Measurements from ENCODE around the gene ANKRD18B. TPM values are rescaled to one million over a fixed set of nuclear protein-coding genes. Genes with fewer than 3 reads are reported as not detected.
"Not testable (repeated sequence)": the region's sequence is repeated elsewhere in the genome, so short reads cannot be mapped to it uniquely, and the experiment has no call there.

Gene ANKRD18B
- total RNA-seq, 1 donor from 2014 or later: not detected

- H3K4me3 ChIP-seq; H3K4me1 ChIP-seq; intact Hi-C loops (cut with micrococcal nuclease); H3K27me3 ChIP-seq (ENCODE audit: low read depth); H3K27ac ChIP-seq (replicated peaks); DNase-seq; H3K9me3 ChIP-seq (replicated peaks); H3K36me3 ChIP-seq: not testable (repeated sequence)
Observed at GRCh38 chr9:33600911-33601310, 76.9 kb downstream of the ANKRD18B start.

DNA sequence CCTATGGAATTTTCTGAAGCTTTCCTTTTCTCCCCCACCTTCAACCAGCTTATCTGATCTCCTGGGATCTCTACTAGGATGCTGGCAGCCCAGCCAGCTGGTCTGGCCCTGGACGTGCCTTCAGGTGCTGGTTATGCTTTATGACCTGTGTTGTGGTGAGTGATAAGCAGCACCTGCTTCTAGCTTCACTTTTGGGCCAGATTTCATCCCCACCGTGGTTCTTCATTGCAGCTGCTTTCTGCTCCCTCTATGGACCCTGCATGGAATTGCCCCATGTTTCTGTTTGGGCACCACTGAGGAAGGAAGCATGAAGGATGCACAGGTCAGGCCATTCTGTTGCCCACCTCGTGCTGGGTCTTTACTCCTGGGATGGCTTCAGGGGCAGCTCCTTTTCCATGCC, 80.2 kb downstream of the ANKRD18B start:
- H3K27ac ChIP-seq (replicated peaks); H3K4me3 ChIP-seq; H3K9me3 ChIP-seq (replicated peaks); DNase-seq; H3K36me3 ChIP-seq; intact Hi-C loops (cut with micrococcal nuclease); H3K4me1 ChIP-seq; H3K27me3 ChIP-seq (ENCODE audit: low read depth): not testable (repeated sequence)
- TF ChIP-seq, protein P1, sequence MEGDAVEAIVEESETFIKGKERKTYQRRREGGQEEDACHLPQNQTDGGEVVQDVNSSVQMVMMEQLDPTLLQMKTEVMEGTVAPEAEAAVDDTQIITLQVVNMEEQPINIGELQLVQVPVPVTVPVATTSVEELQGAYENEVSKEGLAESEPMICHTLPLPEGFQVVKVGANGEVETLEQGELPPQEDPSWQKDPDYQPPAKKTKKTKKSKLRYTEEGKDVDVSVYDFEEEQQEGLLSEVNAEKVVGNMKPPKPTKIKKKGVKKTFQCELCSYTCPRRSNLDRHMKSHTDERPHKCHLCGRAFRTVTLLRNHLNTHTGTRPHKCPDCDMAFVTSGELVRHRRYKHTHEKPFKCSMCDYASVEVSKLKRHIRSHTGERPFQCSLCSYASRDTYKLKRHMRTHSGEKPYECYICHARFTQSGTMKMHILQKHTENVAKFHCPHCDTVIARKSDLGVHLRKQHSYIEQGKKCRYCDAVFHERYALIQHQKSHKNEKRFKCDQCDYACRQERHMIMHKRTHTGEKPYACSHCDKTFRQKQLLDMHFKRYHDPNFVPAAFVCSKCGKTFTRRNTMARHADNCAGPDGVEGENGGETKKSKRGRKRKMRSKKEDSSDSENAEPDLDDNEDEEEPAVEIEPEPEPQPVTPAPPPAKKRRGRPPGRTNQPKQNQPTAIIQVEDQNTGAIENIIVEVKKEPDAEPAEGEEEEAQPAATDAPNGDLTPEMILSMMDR (IDR thresholded peaks at IDR 0.05; ENCODE audit: borderline replicate concordance): peak; percentile 14

GRCh38 chr9:33604936-33605335, 80.9 kb downstream of the ANKRD18B start:
- H3K4me1 ChIP-seq; DNase-seq; H3K9me3 ChIP-seq (replicated peaks); H3K36me3 ChIP-seq; H3K4me3 ChIP-seq; intact Hi-C loops (cut with micrococcal nuclease); H3K27me3 ChIP-seq (ENCODE audit: low read depth); H3K27ac ChIP-seq (replicated peaks): not testable (repeated sequence)

- Histone ChIP-seq H3K4me3 (no peak overlapping the region), H3K27me3 (ENCODE audit: low read depth) (peaks cover 6% of the 10 kb centered on the region), H3K36me3 (no peaks in the 10 kb centered on the region), H3K9me3 (replicated peaks) (no peaks in the 10 kb centered on the region), H3K27ac (replicated peaks) (no peak overlapping the region), H3K4me1 (no peaks in the 10 kb centered on the region)
- TF ChIP-seq, protein P1 (IDR thresholded peaks at IDR 0.05; ENCODE audit: borderline replicate concordance): no peak
- intact Hi-C loops (cut with micrococcal nuclease): no loop called here
- DNase-seq: no peak
Observed at GRCh38 chr9:33611358-33611757, 87.3 kb downstream of the ANKRD18B start.

GRCh38 chr9:33612410-33612809, 88.4 kb downstream of the ANKRD18B start:
- intact Hi-C loops (cut with micrococcal nuclease); H3K27ac ChIP-seq (replicated peaks); H3K9me3 ChIP-seq (replicated peaks); H3K27me3 ChIP-seq (ENCODE audit: low read depth); DNase-seq; H3K4me1 ChIP-seq; H3K36me3 ChIP-seq; H3K4me3 ChIP-seq: not testable (repeated sequence)

- intact Hi-C loops (cut with micrococcal nuclease): no loop called here
- TF ChIP-seq, protein P1 (IDR thresholded peaks at IDR 0.05; ENCODE audit: borderline replicate concordance): no peak
Observed at GRCh38 chr9:33614001-33614687, 90.1 kb downstream of the ANKRD18B start.

GRCh38 chr9:33618370-33618769, 94.3 kb downstream of the ANKRD18B start:
- H3K9me3 ChIP-seq (replicated peaks); H3K4me3 ChIP-seq; DNase-seq; H3K27ac ChIP-seq (replicated peaks); intact Hi-C loops (cut with micrococcal nuclease); H3K4me1 ChIP-seq; H3K36me3 ChIP-seq: not testable (repeated sequence)
- H3K27me3 ChIP-seq (ENCODE audit: low read depth): peaks cover 28% of the 10 kb centered on the region

More at GRCh38 chr9:33614001-33614687, 90.1 kb downstream of the ANKRD18B start:
- H3K27ac ChIP-seq (replicated peaks): no peak overlapping the region
- H3K4me1 ChIP-seq: no peaks in the 10 kb centered on the region
- H3K36me3 ChIP-seq: no peaks in the 10 kb centered on the region
- H3K9me3 ChIP-seq (replicated peaks): no peaks in the 10 kb centered on the region
- no peak for DNase-seq
- no peak overlapping the region for H3K4me3 ChIP-seq
- H3K27me3 ChIP-seq (ENCODE audit: low read depth): peaks cover 11% of the 10 kb centered on the region

All from left ventricle myocardium inferior (tissue), 1 donor.